ENCODE measurements around the gene OBSCN.
"Not testable (repeated sequence)": the region's sequence is repeated elsewhere in the genome, so short reads cannot be mapped to it uniquely, and the experiment has no call there.

GRCh38 chr1:228188249-228188648, 19.6 kb upstream of the OBSCN start:
- TF ChIP-seq, protein P1, sequence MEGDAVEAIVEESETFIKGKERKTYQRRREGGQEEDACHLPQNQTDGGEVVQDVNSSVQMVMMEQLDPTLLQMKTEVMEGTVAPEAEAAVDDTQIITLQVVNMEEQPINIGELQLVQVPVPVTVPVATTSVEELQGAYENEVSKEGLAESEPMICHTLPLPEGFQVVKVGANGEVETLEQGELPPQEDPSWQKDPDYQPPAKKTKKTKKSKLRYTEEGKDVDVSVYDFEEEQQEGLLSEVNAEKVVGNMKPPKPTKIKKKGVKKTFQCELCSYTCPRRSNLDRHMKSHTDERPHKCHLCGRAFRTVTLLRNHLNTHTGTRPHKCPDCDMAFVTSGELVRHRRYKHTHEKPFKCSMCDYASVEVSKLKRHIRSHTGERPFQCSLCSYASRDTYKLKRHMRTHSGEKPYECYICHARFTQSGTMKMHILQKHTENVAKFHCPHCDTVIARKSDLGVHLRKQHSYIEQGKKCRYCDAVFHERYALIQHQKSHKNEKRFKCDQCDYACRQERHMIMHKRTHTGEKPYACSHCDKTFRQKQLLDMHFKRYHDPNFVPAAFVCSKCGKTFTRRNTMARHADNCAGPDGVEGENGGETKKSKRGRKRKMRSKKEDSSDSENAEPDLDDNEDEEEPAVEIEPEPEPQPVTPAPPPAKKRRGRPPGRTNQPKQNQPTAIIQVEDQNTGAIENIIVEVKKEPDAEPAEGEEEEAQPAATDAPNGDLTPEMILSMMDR (IDR thresholded peaks at IDR 0.05): not testable (repeated sequence)
- TF ChIP-seq EZH2, EZH2phosphoT487 (IDR thresholded peaks at IDR 0.05): not testable (repeated sequence)
